Activated T-helper 1 cell treated with anti-CD3 and anti-CD28 coated beads, Interleukin-2, amount 50 U/mL, for 16 hours (primary cell): ENCODE data around the gene MAPKAP1.

Experiments used
- DNase-seq, 2 donors: peaks; one replicate each; pipeline ENCODE4 v3.0.0-alpha.2; 2020; ENCODE audit warnings: low read depth in 1 of 2, low spot score in 1 of 2

Gene MAPKAP1

GRCh38 chr9:125462861-125463291 is 244.1 kb downstream of the MAPKAP1 start:
- no peak for DNase-seq

DNA sequence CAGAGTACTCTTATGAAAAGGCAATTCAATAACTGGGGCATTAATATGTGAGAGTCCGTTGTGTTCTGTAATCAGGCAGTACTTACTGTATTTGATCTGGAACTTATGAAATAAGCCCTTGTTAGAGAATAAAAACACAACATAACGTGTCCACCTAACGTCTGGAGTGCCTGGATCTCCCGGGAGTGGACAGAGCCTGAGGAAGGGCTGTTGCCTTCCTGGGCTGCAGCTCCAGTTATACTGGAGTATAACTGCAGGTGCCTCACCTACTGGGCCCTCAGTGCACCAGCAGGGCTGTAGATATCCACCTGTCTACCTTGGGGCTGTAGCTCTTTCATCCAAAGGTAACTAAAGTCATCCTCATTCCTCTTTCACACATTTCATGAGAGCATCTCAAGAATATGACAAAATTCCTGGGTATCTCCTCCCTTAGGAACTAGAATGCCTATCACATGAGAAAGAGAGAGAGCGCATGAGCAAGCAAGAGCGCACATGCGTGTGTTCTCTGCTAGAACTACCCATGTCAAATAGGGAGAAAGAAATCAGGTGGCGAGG is 245.3 kb downstream of the MAPKAP1 start:
- DNase-seq, result no peak

- DNase-seq, result no peak
Measured at GRCh38 chr9:125460883-125461635, 245.9 kb downstream of the MAPKAP1 start.

- DNase-seq, result no peak
Measured at GRCh38 chr9:125460346-125460745, 246.7 kb downstream of the MAPKAP1 start.

GRCh38 chr9:125457357-125457756 is 249.7 kb downstream of the MAPKAP1 start:
- DNase-seq, result no peak

- DNase-seq, result no peak
Measured at GRCh38 chr9:125455876-125456275, 251.1 kb downstream of the MAPKAP1 start.

DNA sequence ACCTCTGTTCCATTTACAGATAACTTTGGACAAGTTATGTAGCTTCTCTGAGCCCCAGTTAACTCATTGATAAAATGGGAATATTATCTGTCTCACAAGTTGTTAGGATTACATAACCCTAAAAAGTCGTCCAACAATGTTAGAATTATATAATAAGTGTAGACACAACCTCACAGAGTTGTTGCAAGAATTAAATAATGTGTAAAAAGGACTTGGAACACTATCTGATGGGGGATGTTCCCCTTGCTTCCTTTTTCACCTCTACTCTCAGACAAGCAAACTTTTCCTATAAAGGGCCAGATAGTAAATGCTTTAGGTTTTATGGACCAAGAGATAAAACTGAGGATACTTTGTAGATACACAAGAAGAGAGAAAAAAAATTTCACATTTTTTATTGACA is 251.9 kb downstream of the MAPKAP1 start:
- no peak for DNase-seq

GRCh38 chr9:125447202-125447802 is 259.7 kb downstream of the MAPKAP1 start:
- no peak for DNase-seq

DNA sequence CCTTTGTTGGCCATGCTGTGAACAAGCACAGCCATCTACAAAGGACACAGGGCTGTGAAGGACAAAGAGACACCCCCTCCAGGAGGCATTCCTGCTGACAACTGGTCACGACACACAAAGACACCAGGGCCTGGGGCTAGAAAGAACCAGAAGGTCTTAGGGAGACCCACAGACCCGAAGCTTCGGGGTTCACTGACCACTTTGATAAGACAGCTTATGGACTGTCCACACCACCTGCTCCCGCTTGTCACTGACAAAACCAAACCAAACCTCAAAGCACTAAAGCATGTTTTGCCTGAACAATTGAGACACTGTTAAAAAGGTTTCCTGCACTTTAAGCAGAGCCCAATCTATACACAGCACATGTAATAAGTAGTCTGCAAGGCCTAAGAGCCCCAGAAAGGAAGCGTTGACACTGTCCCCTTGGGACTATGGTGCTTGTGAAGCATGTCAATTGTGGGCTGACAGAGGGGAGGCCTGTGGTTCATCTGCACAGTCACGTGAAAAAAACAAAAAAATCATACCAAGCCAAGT is 260.4 kb downstream of the MAPKAP1 start:
- DNase-seq, result no peak

DNA sequence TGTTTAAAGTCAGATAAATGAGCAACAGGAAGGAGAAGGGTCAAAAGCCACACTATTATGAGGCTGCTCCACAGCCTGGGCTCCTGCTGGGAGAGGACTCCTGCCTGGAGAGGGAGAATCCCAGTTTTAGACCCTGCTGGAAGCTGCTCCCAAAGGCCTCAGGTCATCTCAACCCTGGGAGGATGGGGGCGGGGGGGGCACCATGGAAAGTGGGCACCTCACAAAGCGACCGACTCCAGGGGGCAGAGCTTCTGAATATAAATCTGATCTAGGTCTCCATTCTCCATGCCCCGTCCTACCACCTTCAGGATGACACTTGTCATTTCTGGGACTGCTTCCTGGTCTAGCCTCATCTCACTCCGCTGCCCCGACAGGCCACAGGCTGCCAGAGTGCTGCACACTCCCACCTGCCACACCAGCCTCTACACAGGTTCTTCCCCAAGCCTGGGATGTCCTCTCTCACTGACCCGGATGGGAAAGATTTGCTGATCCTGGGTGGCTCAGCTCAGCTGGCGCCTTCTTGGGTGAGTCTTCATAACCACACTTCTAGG is 262.0 kb downstream of the MAPKAP1 start:
- no peak for DNase-seq

- no peak for DNase-seq
Measured at GRCh38 chr9:125444166-125444565, 262.8 kb downstream of the MAPKAP1 start.

DNA sequence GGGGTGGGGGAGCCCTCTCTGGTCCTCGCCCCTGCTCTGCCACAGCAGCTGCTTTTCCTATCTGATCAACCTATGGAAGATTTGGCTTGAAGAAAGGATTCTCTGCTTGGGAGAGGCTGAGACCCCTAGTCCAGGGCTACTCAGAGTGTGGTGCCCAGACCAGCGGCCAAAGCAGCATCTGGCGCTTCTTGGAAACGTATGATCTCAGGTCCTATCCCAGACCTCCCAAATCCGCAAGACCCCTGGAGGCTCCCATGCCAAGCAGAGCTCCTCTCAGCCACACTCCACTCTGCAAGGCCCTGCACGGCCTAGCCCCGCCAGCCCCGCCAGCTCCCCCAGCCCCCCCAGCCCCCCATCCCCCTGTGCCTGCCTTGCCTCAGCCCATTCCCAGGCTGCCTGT is 263.6 kb downstream of the MAPKAP1 start:
- no peak for DNase-seq

DNA sequence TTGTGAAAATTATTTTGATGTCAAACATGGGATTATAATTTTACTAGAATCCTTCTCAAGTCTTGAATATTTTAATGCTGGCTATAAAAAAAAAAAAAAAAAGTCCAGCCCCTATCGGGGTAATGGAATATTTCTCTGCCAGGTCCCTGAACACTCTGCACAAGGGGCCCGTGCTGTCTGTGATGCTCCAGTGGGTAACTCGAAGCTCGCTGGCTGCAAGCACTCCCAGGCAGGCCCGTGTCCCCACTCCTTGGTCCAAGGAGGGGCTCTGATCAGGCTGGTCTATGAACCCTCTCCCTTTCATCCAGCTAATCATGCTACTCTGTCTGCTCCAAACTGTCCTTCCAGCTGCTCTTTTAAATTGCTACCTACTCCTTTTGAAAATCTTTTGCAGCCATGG is 264.6 kb downstream of the MAPKAP1 start:
- no peak for DNase-seq

DNA sequence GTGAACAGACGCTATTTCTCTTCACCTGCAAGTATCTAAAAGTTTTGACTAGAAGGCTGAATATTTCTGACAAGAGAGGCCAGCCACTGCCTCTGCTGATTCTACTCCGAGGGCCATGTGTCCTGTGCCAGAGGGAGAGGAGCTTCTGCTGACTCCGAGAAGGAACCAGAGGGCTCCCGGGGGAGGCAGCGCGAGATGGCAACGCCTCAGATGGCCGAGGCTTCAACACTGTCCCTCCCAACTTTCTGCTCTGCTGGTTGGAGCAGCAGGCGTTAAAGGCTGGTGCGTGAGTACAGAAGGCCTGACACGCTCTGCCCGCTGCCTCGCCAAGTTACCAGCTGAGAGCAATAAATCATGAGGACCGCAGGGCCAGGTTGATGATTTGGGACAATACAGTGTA is 266.6 kb downstream of the MAPKAP1 start:
- DNase-seq, result no peak

DNA sequence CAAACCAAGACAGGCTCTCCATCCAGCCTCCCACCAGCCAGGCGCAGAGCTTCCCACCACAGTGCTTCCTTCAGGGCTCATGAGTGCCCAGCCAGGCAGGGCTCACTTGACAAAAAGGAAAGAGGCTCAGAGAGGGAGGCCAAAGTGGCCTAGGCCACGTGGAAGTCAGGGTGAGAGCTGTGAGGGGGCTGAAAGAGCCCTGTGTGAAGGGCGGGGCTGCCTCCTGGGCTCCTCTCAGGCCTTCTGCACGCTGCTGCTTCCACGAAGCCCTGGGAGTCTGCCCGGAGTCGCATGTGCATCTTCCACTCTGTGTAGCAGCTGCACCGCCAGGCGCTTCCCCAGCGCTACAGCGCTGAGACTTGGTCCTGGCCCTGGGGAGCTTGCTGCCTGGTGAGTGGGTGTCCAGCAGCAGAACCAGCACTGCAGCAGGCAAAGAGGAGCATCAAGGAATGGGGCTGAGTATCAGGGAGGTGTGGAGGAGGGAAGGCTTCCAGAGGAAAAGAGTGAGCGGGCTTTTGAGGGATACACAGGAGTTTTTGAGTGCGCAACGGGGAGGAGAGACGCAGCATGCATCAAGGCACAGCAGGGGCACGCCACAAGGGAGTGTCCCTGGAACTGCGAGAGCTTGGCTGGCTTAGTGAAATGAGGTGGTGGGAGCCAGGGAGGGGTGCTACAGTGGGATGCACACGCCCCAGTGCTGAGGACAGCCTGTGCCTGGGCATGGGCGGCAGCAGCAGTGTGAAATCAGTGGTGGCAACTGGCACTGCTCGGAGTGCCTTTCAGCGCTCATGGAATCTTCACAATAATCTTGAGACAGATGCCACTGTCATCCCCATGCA is 267.4 kb downstream of the MAPKAP1 start:
- DNase-seq, result no peak

GRCh38 chr9:125438506-125439433 is 268.2 kb downstream of the MAPKAP1 start:
- DNase-seq, result no peak

- no peak for DNase-seq
Measured at GRCh38 chr9:125437771-125438221, 269.2 kb downstream of the MAPKAP1 start.

GRCh38 chr9:125436613-125437443 is 270.2 kb downstream of the MAPKAP1 start:
- no peak for DNase-seq
